Endothelial cell of umbilical vein (primary cell): ENCODE results near the gene PCTP. TPM values are rescaled to one million over a fixed set of nuclear protein-coding genes. Genes with fewer than 3 reads are reported as not detected.

ENCODE experiments used
- BruUV-seq: library from RNA; stranded (reverse); fragments of 400-500 nt; replicated peaks from 2 replicates; lab custom pipeline; 2021; lab: Mats Ljungman, UMichigan
- CTCF ChIA-PET: fragments of 300-600, 350-600 bp; sonication (Branson Sonifier 250); formaldehyde crosslinking; loops from one replicate; lab custom pipeline; 2021; ENCODE audit warnings: antibody characterized with exemption, inconsistent platforms; lab: Charles Lee
- POLR2A ChIA-PET: fragments of 300-600, 350-600 bp; sonication (Branson Sonifier 250); formaldehyde crosslinking; loops from one replicate; lab custom pipeline; 2021; ENCODE audit warnings: antibody characterized with exemption, inconsistent platforms; lab: Charles Lee
- DNase-seq: peaks from one replicate; pipeline ENCODE4 v3.0.0-alpha.2; 2011; ENCODE audit warnings: low read depth, low spot score
- FAIRE-seq: peaks from 2 replicates; lab custom pipeline; 2011; peaks lifted over from hg19 to GRCh38; lab: Jason Lieb, UNC
- H2AFZ ChIP-seq: 2 replicates; pipeline ENCODE4 v1.6.0; 2012; ENCODE audit warnings: low read depth, low read length, control low read depth, inconsistent platforms
- H3K27ac ChIP-seq: 2 replicates; pipeline ENCODE4 v1.5.1; 2011; ENCODE audit warnings: low read depth, mild to moderate bottlenecking, control low read depth, low read length, moderate library complexity; ENCODE audit not compliant: insufficient read depth
- H3K27me3 ChIP-seq, 2 experiments: 2 replicates each; pipeline versions ENCODE4 v1.6.0 to v1.6.1; 2011; ENCODE audit warnings: low read length in 2 of 2, mixed read lengths in 1 of 2; ENCODE audit not compliant: control insufficient read depth in 2 of 2, insufficient read depth in 2 of 2
- H3K36me3 ChIP-seq, 2 experiments: 2 replicates in 1 of 2; 3 replicates in 1 of 2; pipeline ENCODE4 v1.5.1; 2011; ENCODE audit warnings: low read length in 2 of 2, mild to moderate bottlenecking in 1 of 2, moderate library complexity in 1 of 2; ENCODE audit not compliant: control insufficient read depth in 2 of 2, insufficient read depth in 2 of 2; ENCODE audit errors: extremely low read depth in 1 of 2
- H3K4me1 ChIP-seq: 3 replicates; pipeline ENCODE4 v1.5.1; 2011; ENCODE audit warnings: mild to moderate bottlenecking, low read length; ENCODE audit not compliant: control insufficient read depth, insufficient read depth; ENCODE audit errors: extremely low read depth
- H3K4me2 ChIP-seq: 2 replicates; pipeline ENCODE4 v1.6.1; 2011; ENCODE audit warnings: low read length, control low read depth, mixed read lengths; ENCODE audit not compliant: insufficient read depth
- H3K4me3 ChIP-seq, 3 experiments: fragments of 200-600 bp in 1 of 3; sonication (generic), shearing (Covaris generic) in 1 of 3; replicated peaks in 1 of 3; 2 replicates each; pipeline ENCODE4 v1.5.1; 2011 to 2016; ENCODE audit warnings: control low read depth in 3 of 3, low read length in 3 of 3, mild to moderate bottlenecking in 2 of 3, inconsistent platforms in 1 of 3, low read depth in 1 of 3, moderate library complexity in 1 of 3; ENCODE audit not compliant: insufficient read depth in 1 of 3
- H3K79me2 ChIP-seq: 2 replicates; pipeline ENCODE4 v1.6.0; 2012; ENCODE audit warnings: low read length, inconsistent platforms; ENCODE audit not compliant: control insufficient read depth, insufficient read depth
- H3K9ac ChIP-seq: replicated peaks from 2 replicates; pipeline ENCODE3; 2011; ENCODE audit warnings: low read length, control low read depth; ENCODE audit not compliant: insufficient read depth; ENCODE audit errors: extremely low read depth
- H3K9me1 ChIP-seq: replicated peaks from 3 replicates; pipeline ENCODE4 v1.6.0; 2011; ENCODE audit warnings: mild to moderate bottlenecking, low read length; ENCODE audit not compliant: control insufficient read depth, insufficient read depth; ENCODE audit errors: extremely low read depth
- H3K9me3 ChIP-seq: replicated peaks from 2 replicates; pipeline ENCODE4 v1.5.1; 2012; ENCODE audit warnings: low read length, inconsistent platforms; ENCODE audit not compliant: control insufficient read depth, insufficient read depth
- H4K20me1 ChIP-seq: replicated peaks from 2 replicates; pipeline ENCODE3; 2011; ENCODE audit warnings: mild to moderate bottlenecking, low read length; ENCODE audit not compliant: control insufficient read depth, insufficient read depth; ENCODE audit errors: extremely low read depth
- CTCF ChIP-seq, 2 donors: IDR thresholded peaks; 1 replicate in 1 of 2; 2 replicates in 1 of 2; pipeline ENCODE4 v1.5.1; 2011; ENCODE audit warnings: low read length in 2 of 2, mild to moderate bottlenecking in 2 of 2, moderate library complexity in 2 of 2, control low read depth in 1 of 2, inconsistent platforms in 1 of 2, low read depth in 1 of 2; ENCODE audit not compliant: insufficient read depth in 1 of 2; ENCODE audit errors: extremely low read depth in 1 of 2
- EZH2 ChIP-seq: IDR thresholded peaks from 2 replicates; pipeline ENCODE4 v1.6.1; 2012; ENCODE audit warnings: borderline replicate concordance, low read depth, mild to moderate bottlenecking, moderate library complexity, low read length, inconsistent platforms; ENCODE audit not compliant: severe bottlenecking
- FOS ChIP-seq: IDR thresholded peaks from 2 replicates; pipeline ENCODE4 v1.6.1; 2011; ENCODE audit warnings: mild to moderate bottlenecking, low read length, moderate library complexity, borderline replicate concordance; ENCODE audit not compliant: insufficient read depth
- GATA2 ChIP-seq: IDR thresholded peaks from 2 replicates; pipeline ENCODE4 v1.7.0; 2011; ENCODE audit warnings: low read depth, mild to moderate bottlenecking, moderate library complexity, mixed read lengths, low read length; ENCODE audit not compliant: insufficient read length, insufficient read depth
- JUN ChIP-seq: IDR thresholded peaks from 2 replicates; pipeline ENCODE4 v1.6.1; 2011; ENCODE audit warnings: borderline replicate concordance, low read depth; ENCODE audit not compliant: insufficient read length, insufficient read depth
- MAX ChIP-seq: IDR thresholded peaks from 2 replicates; pipeline ENCODE4 v1.6.1; 2011; ENCODE audit not compliant: insufficient read depth, insufficient read length
- MYC ChIP-seq: IDR thresholded peaks from one replicate; pipeline ENCODE4 v1.6.1; 2011; ENCODE audit warnings: mild to moderate bottlenecking, low read depth, low read length
- POLR2A ChIP-seq: IDR thresholded peaks from 2 replicates; pipeline ENCODE4 v1.6.1; 2012; ENCODE audit warnings: low read depth, mild to moderate bottlenecking, control low read depth, low read length
- POLR2AphosphoS5 ChIP-seq: IDR thresholded peaks from 2 replicates; pipeline ENCODE4 v1.6.1; 2012; ENCODE audit warnings: low read depth, mild to moderate bottlenecking, control low read depth, low read length, moderate library complexity; ENCODE audit not compliant: insufficient read depth
- dilution Hi-C: fragments of 300-500 bp; cut with MboI; formaldehyde crosslinking; loops from one replicate; pipeline ENCODE4 v1.15.0; 2019; ENCODE audit warnings: low sequenced_read_pairs; ENCODE audit not compliant: extremely low pct_ligation_motif_present
- intact Hi-C: fragments of 100-400 bp; cut with micrococcal nuclease; formaldehyde crosslinking; loops from one replicate; pipeline ENCODE4 v1.10.0; 2022
- polyA plus RNA-seq, 4 experiments: library from polyadenylated mRNA; depleted of rRNA in 3 of 4; stranded (reverse) in 3 of 4; unstranded in 1 of 4; fragments of >200 nt; gene quantifications; 2 replicates each; pipeline versions ENCODE4 v1.2.1 to v1.2.3, GENCODE V29; 2011 to 2012; ENCODE audit warnings: missing spikeins in 1 of 4
- total RNA-seq: library from RNA; stranded (reverse); gene quantifications from 2 replicates; pipeline ENCODE4 v1.2.3, GENCODE V29; 2021

PCTP gene
- total and polyA plus RNA-seq, 2 donors (not counting 3 experiments of a cell fraction or from before 2014, with no cell fraction given) = 13.5 to 18.3 TPM

GRCh38 chr17:55709984-55710383 lies 40.9 kb upstream of the PCTP start:
- Histone ChIP-seq H3K36me3 (no peaks in the 10 kb centered on the region), H4K20me1 (no peaks in the 10 kb centered on the region), H2AFZ (no peak overlapping the region), H3K4me2 (no peak overlapping the region), H3K27me3 (no peaks in the 10 kb centered on the region), H3K27ac (no peak overlapping the region), H3K9ac (no peak overlapping the region), H3K4me3 (no peak overlapping the region), H3K9me1 (no peaks in the 10 kb centered on the region), H3K4me1 (no peaks in the 10 kb centered on the region), H3K9me3 (no peaks in the 10 kb centered on the region), H3K79me2 (no peaks in the 10 kb centered on the region)
- CTCF ChIA-PET = interaction anchor here (0.7 to 1.0 kb wide), 2 partner anchors 8 to 60 kb away, joined by 3 to 4 read pairs; no protein-coding TSS in a partner anchor
- FAIRE-seq (no peak), DNase-seq (no peak)
- BruUV-seq = no TSS peak
- intact Hi-C loops (no loop called here), dilution Hi-C loops (no loop called here)
- TF ChIP-seq MYC (no peak), POLR2AphosphoS5 (no peak), EZH2 (no peak), GATA2 (no peak), POLR2A (no peak), JUN (no peak), FOS (no peak)
- POLR2A ChIA-PET = no interaction called here

GRCh38 chr17:55710410-55710809 lies 40.4 kb upstream of the PCTP start:
- Histone ChIP-seq H3K27me3 (no peaks in the 10 kb centered on the region), H3K9me1 (no peaks in the 10 kb centered on the region), H3K27ac (no peak overlapping the region), H3K4me3 (no peak overlapping the region), H2AFZ (no peak overlapping the region), H3K9me3 (no peaks in the 10 kb centered on the region), H3K9ac (no peak overlapping the region), H3K4me1 (no peaks in the 10 kb centered on the region), H3K4me2 (no peak overlapping the region), H3K79me2 (no peaks in the 10 kb centered on the region), H3K36me3 (no peaks in the 10 kb centered on the region), H4K20me1 (no peaks in the 10 kb centered on the region)
- ChIA-PET CTCF (interaction anchor here (1.0 kb wide), 1 partner anchor 8 kb away, joined by 4 read pairs; no protein-coding TSS in a partner anchor), POLR2A (no interaction called here)
- FAIRE-seq (no peak), DNase-seq (no peak)
- BruUV-seq = no TSS peak
- dilution Hi-C loops = no loop called here
- TF ChIP-seq EZH2 (no peak), JUN (no peak), CTCF (IDR thresholded peaks at IDR 0.05; ENCODE audit: extremely low read depth in 1 of 2, insufficient read depth in 1 of 2, low read depth in 1 of 2, low read length in 2 of 2) (no peak), MAX (no peak), POLR2A (no peak), FOS (no peak), POLR2AphosphoS5 (no peak), GATA2 (no peak), MYC (no peak)
- intact Hi-C loops = no loop called here
